T47D (cell line): ENCODE results near the gene KLF12.

Experiments
- DNase-seq, 2 experiments: peaks; one replicate each; pipeline versions ENCODE4 v3.0.0 to v3.0.0-alpha.2; 2011 to 2012; ENCODE audit warnings: low read depth in 1 of 2, low spot score in 1 of 2
- JUND ChIP-seq: IDR thresholded peaks from 2 replicates; pipeline ENCODE4 v1.6.1; 2012; ENCODE audit warnings: low read depth
- in situ Hi-C: cut with HindIII; loops from 2 replicates; pipeline ENCODE4 v1.10.0; 2016; ENCODE audit warnings: low sequenced_read_pairs, low pct_unique_long_range_greater_than_20kb

Gene KLF12

GRCh38 chr13:74132152-74132775, 1.9 kb downstream of the KLF12 start:
- DNase-seq: no peak
- TF ChIP-seq JUND: no peak
- in situ Hi-C loops: no loop called here

GRCh38 chr13:74131227-74131626, 3.0 kb downstream of the KLF12 start:
- TF ChIP-seq JUND: no peak
- DNase-seq: no peak
- in situ Hi-C loops: no loop called here

GRCh38 chr13:74129500-74130191, 4.6 kb downstream of the KLF12 start:
- DNase-seq: no peak
- TF ChIP-seq JUND: no peak
- in situ Hi-C loops: no loop called here

- in situ Hi-C loops: no loop called here
Measured at GRCh38 chr13:74128156-74128767, 5.9 kb downstream of the KLF12 start.

GRCh38 chr13:74118328-74118727, 15.9 kb downstream of the KLF12 start:
- DNase-seq: no peak
- TF ChIP-seq JUND: no peak
- in situ Hi-C loops: no loop called here

More at GRCh38 chr13:74128156-74128767, 5.9 kb downstream of the KLF12 start:
- no peak for DNase-seq
- TF ChIP-seq JUND: no peak

- TF ChIP-seq JUND: no peak
- in situ Hi-C loops: no loop called here
- no peak for DNase-seq
Measured at GRCh38 chr13:74117207-74117705, 16.9 kb downstream of the KLF12 start.

GRCh38 chr13:74115133-74115532, 19.1 kb downstream of the KLF12 start:
- TF ChIP-seq JUND: no peak
- in situ Hi-C loops: no loop called here
- no peak for DNase-seq

- DNase-seq: no peak
- TF ChIP-seq JUND: no peak
- in situ Hi-C loops: no loop called here
Measured at GRCh38 chr13:74114641-74115040, 19.6 kb downstream of the KLF12 start.

- no peak for TF ChIP-seq JUND
- DNase-seq: no peak
- in situ Hi-C loops: no loop called here
Measured at GRCh38 chr13:74114202-74114601, 20.0 kb downstream of the KLF12 start.

- no peak for DNase-seq
- in situ Hi-C loops: no loop called here
- TF ChIP-seq JUND: no peak
Measured at GRCh38 chr13:74111901-74112824, 22.0 kb downstream of the KLF12 start.

GRCh38 chr13:74111399-74111798, 22.8 kb downstream of the KLF12 start:
- in situ Hi-C loops: no loop called here
- TF ChIP-seq JUND: no peak
- DNase-seq: no peak

GRCh38 chr13:74110053-74110452, 24.2 kb downstream of the KLF12 start:
- no peak for DNase-seq
- no peak for TF ChIP-seq JUND
- in situ Hi-C loops: no loop called here
